ENCODE measurements around the gene FAIM.
"Not testable (repeated sequence)": the region's sequence is repeated elsewhere in the genome, so short reads cannot be mapped to it uniquely, and the experiment has no call there.

The FAIM gene

GRCh38 chr3:138600100-138600745, 8.3 kb upstream of the FAIM start:
- FAIRE-seq (no peak), DNase-seq (ENCODE audit: low spot score) (no peak)

- not testable (repeated sequence) for FAIRE-seq; DNase-seq (ENCODE audit: low spot score)
Observed at GRCh38 chr3:138601661-138602060, 6.9 kb upstream of the FAIM start.

- DNase-seq (ENCODE audit: low spot score); FAIRE-seq: not testable (repeated sequence)
Observed at GRCh38 chr3:138604106-138604595, 4.4 kb upstream of the FAIM start.

GRCh38 chr3:138609898-138610266, 1.3 kb downstream of the FAIM start:
- FAIRE-seq: no peak
- no peak for DNase-seq (ENCODE audit: low spot score)

GRCh38 chr3:138615462-138615861, 6.9 kb downstream of the FAIM start:
- FAIRE-seq (no peak), DNase-seq (ENCODE audit: low spot score) (no peak)

GRCh38 chr3:138620431-138620830, 11.9 kb downstream of the FAIM start:
- FAIRE-seq: no peak
- DNase-seq (ENCODE audit: low spot score): no peak

- FAIRE-seq (no peak), DNase-seq (ENCODE audit: low spot score) (no peak)
Observed at GRCh38 chr3:138624518-138624917, 15.9 kb downstream of the FAIM start.

GRCh38 chr3:138625707-138626365, 17.3 kb downstream of the FAIM start:
- DNase-seq (ENCODE audit: low spot score) (peak; percentile 38), FAIRE-seq (peak; percentile 40)

- no peak for FAIRE-seq
- DNase-seq (ENCODE audit: low spot score): no peak
Observed at GRCh38 chr3:138629526-138629925, 21.0 kb downstream of the FAIM start.

GRCh38 chr3:138638641-138639040, 30.1 kb downstream of the FAIM start:
- DNase-seq (ENCODE audit: low spot score): no peak
- FAIRE-seq: no peak

- DNase-seq (ENCODE audit: low spot score) (no peak), FAIRE-seq (no peak)
Observed at GRCh38 chr3:138640537-138640936, 32.0 kb downstream of the FAIM start.

- FAIRE-seq: no peak
- DNase-seq (ENCODE audit: low spot score): no peak
Observed at GRCh38 chr3:138642226-138642926, 33.8 kb downstream of the FAIM start.

- DNase-seq (ENCODE audit: low spot score): no peak
- no peak for FAIRE-seq
Observed at GRCh38 chr3:138642927-138643253, 34.3 kb downstream of the FAIM start.

GRCh38 chr3:138646008-138646407, 37.4 kb downstream of the FAIM start:
- DNase-seq (ENCODE audit: low spot score) (no peak), FAIRE-seq (no peak)

GRCh38 chr3:138646513-138646912, 37.9 kb downstream of the FAIM start:
- FAIRE-seq (no peak), DNase-seq (ENCODE audit: low spot score) (no peak)

GRCh38 chr3:138649134-138649533, 40.6 kb downstream of the FAIM start:
- FAIRE-seq (no peak), DNase-seq (ENCODE audit: low spot score) (no peak)

- DNase-seq (ENCODE audit: low spot score): no peak
- FAIRE-seq: no peak
Observed at GRCh38 chr3:138653567-138653966, 45.0 kb downstream of the FAIM start.

GRCh38 chr3:138657508-138657907, 48.9 kb downstream of the FAIM start:
- DNase-seq (ENCODE audit: low spot score) (no peak), FAIRE-seq (no peak)

- DNase-seq (ENCODE audit: low spot score) (no peak), FAIRE-seq (no peak)
Observed at GRCh38 chr3:138668107-138668506, 59.5 kb downstream of the FAIM start.

- no peak for DNase-seq (ENCODE audit: low spot score)
Observed at GRCh38 chr3:138670407-138670806, 61.8 kb downstream of the FAIM start.

GRCh38 chr3:138673641-138674530, 65.3 kb downstream of the FAIM start:
- FAIRE-seq (no peak), DNase-seq (ENCODE audit: low spot score) (peak; percentile 28)

More at GRCh38 chr3:138670407-138670806, 61.8 kb downstream of the FAIM start:
- FAIRE-seq: no peak

GRCh38 chr3:138675393-138675792, 66.8 kb downstream of the FAIM start:
- no peak for DNase-seq (ENCODE audit: low spot score)
- no peak for FAIRE-seq
